Thyroid gland (tissue), 4 donors: Measurements from ENCODE around the gene KRTAP5-8.

ENCODE experiments used
- CTCF ChIP-seq, 6 experiments: fragments of 200-600 bp in 3 of 6; fragments of 450-650 bp in 3 of 6; sonication (generic) in 3 of 6; IDR thresholded peaks; one replicate each; pipeline ENCODE4 v1.5.1; 2016 to 2019; ENCODE audit warnings: antibody characterized with exemption in 6 of 6, mild to moderate bottlenecking in 2 of 6, inconsistent platforms in 1 of 6, moderate library complexity in 1 of 6
- POLR2A ChIP-seq, 2 donors: fragments of 450-650 bp; IDR thresholded peaks; one replicate each; pipeline ENCODE4 v1.6.1; 2017; ENCODE audit warnings: antibody characterized with exemption in 2 of 2, mild to moderate bottlenecking in 2 of 2, moderate library complexity in 1 of 2

DNA sequence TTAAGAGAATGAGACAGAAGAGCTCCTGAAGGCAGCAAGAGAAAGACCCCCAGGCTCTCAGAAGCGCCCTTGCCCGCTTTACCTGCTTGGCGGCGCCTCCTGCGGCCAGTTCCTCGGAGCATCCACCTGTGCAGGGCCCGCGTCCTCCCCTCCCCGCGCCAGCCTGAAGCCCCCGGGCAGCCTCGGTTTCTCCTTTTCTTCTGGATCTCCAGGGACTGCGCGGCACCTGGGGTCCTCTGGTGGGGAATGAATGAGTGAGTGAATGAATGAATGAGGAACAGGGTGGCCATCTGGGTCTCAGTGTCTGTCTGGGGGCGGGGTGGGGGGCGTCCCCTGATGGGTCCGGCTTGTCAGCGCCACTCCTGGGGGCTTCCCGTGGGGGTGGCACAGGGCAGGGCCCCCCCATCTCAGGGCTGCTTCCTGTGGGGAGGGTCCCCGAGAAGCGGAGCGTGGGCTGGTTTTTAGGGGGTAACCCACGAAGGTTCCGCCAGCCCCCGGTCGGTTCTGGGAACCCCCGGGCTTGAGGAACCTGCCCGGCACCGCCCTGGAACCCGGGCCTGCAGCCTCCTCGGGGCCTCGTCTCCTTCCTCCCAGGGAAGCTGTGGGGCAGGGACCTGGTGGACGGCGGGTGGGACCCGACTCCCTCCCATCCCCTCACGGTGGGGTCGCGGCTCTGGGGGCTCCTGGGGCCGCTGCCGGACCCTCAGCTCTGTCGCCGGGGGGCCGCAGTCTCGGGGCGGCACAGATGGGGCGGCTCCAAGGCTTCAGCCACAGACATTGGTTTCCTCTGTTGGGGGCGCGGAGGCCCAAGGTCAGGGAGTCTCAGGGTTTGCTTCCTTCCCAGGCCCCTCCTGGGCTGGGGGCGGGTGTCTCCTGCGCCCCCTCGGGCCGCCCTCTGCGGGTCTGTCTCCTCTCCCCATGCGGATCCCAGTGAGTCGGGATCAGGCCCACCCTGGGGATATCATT lies 19.0 kb upstream of the KRTAP5-8 start:
- no peak for TF ChIP-seq CTCF (IDR thresholded peaks at IDR 0.05)
- no peak for TF ChIP-seq POLR2A (IDR thresholded peaks at IDR 0.05)
